Cardiac septum (tissue), 1 donor: Measurements from ENCODE around the gene DRGX. TPM values are rescaled to one million over a fixed set of nuclear protein-coding genes. Genes with fewer than 3 reads are reported as not detected.

Experiments
- DNase-seq: peaks from one replicate; pipeline ENCODE4 v3.0.0-alpha.2; 2020; ENCODE audit warnings: low spot score
- intact Hi-C: fragments of 100-400 bp; cut with DNase I; formaldehyde crosslinking; loops from one replicate; pipeline ENCODE4 v1.14.0; 2022
- total RNA-seq: library from RNA; stranded (reverse); fragmentation: NEBNext Ultra II Directional; extraction: Animal tissue kit (Norgen Biotek cat#: 25700); gene quantifications from one replicate; pipeline ENCODE4 v1.2.1, GENCODE V29; 2021
- donor health status: DM: no; HTN: no; CAD: no.

Gene DRGX
- total RNA-seq, 1 donor from 2014 or later, result not detected

GRCh38 chr10:49409755-49410154 lies 13.9 kb upstream of the DRGX start:
- no peak for DNase-seq

GRCh38 chr10:49408519-49409306 lies 12.8 kb upstream of the DRGX start:
- intact Hi-C loops, result loop anchor here (2.0 kb wide), 1 partner anchor 110 kb away; no protein-coding TSS in a partner anchor
- DNase-seq, result no peak

More at GRCh38 chr10:49409755-49410154, 13.9 kb upstream of the DRGX start:
- intact Hi-C loops, result loop anchor here (2.0 kb wide), 1 partner anchor 109 kb away; no protein-coding TSS in a partner anchor

- DNase-seq, result no peak
- intact Hi-C loops, result loop anchor here (2.0 kb wide), 2 partner anchors 105 to 111 kb away; no protein-coding TSS in a partner anchor
These were observed 11.8 kb upstream of the DRGX start for GRCh38 chr10:49407552-49408137.

- intact Hi-C loops, result loop anchor here (2.0 kb wide), 1 partner anchor 106 kb away; no protein-coding TSS in a partner anchor
- no peak for DNase-seq
These were observed 11.3 kb upstream of the DRGX start for GRCh38 chr10:49407151-49407550.

GRCh38 chr10:49404321-49404878 lies 8.5 kb upstream of the DRGX start:
- DNase-seq, result no peak
- intact Hi-C loops, result no loop called here

GRCh38 chr10:49403363-49403762 lies 7.5 kb upstream of the DRGX start:
- no peak for DNase-seq
- intact Hi-C loops, result no loop called here

GRCh38 chr10:49400365-49400764 lies 4.5 kb upstream of the DRGX start:
- DNase-seq, result no peak
- intact Hi-C loops, result no loop called here

- intact Hi-C loops, result no loop called here
- no peak for DNase-seq
These were observed 3.1 kb upstream of the DRGX start for GRCh38 chr10:49398986-49399385.

- peak; percentile 86 for DNase-seq
- intact Hi-C loops, result no loop called here
These were observed 2.3 kb upstream of the DRGX start for GRCh38 chr10:49398000-49398861.

GRCh38 chr10:49397036-49397999 lies 1.4 kb upstream of the DRGX start:
- intact Hi-C loops, result no loop called here

GRCh38 chr10:49396666-49396999 lies 744 bp upstream of the DRGX start:
- DNase-seq, result no peak
- intact Hi-C loops, result no loop called here

More at GRCh38 chr10:49397036-49397999, 1.4 kb upstream of the DRGX start:
- no peak for DNase-seq

- intact Hi-C loops, result no loop called here
- DNase-seq, result no peak
These were observed 752 bp downstream of the DRGX start for GRCh38 chr10:49394933-49395740.

- DNase-seq, result no peak
- intact Hi-C loops, result no loop called here
These were observed 2.1 kb downstream of the DRGX start for GRCh38 chr10:49393757-49394156.

- no peak for DNase-seq
These were observed 2.6 kb downstream of the DRGX start for GRCh38 chr10:49393301-49393700.

GRCh38 chr10:49389361-49389933 lies 6.4 kb downstream of the DRGX start:
- no peak for DNase-seq
- intact Hi-C loops, result no loop called here

More at GRCh38 chr10:49393301-49393700, 2.6 kb downstream of the DRGX start:
- intact Hi-C loops, result no loop called here

GRCh38 chr10:49388161-49388560 lies 7.7 kb downstream of the DRGX start:
- intact Hi-C loops, result no loop called here
- DNase-seq, result no peak

- intact Hi-C loops, result no loop called here
- no peak for DNase-seq
These were observed 8.8 kb downstream of the DRGX start for GRCh38 chr10:49387071-49387470.
